H1 (cell line): ENCODE results near the gene BFSP2. TPM values are rescaled to one million over a fixed set of nuclear protein-coding genes. Genes with fewer than 3 reads are reported as not detected.

Source experiments
- CTCF ChIA-PET: fragments of 300-600 bp; sonication (Branson Sonifier 250); formaldehyde crosslinking; loops from one replicate; lab custom pipeline; 2021; ENCODE audit not compliant: partially characterized antibody; lab: Charles Lee
- POLR2A ChIA-PET: fragments of 300-600 bp; sonication (Branson Sonifier 250); formaldehyde crosslinking; loops from one replicate; lab custom pipeline; 2021; ENCODE audit warnings: inconsistent platforms; ENCODE audit not compliant: partially characterized antibody; lab: Charles Lee
- DNase-seq, 2 experiments: peaks; one replicate each; pipeline versions ENCODE4 v3.0.0 to v3.0.0-alpha.2; 2010 to 2022; ENCODE audit warnings: low spot score in 2 of 2, low read depth in 1 of 2, mixed read lengths in 1 of 2
- FAIRE-seq: peaks from 2 replicates; lab custom pipeline; 2011; peaks lifted over from hg19 to GRCh38; lab: Jason Lieb, UNC
- H2AFZ ChIP-seq: 2 replicates; pipeline ENCODE4 v1.8.1; 2012; ENCODE audit warnings: low read length, inconsistent platforms
- H2AK5ac ChIP-seq: 2 replicates; pipeline ENCODE4 v1.6.1; 2013; ENCODE audit warnings: low read depth, low read length
- H2BK120ac ChIP-seq: replicated peaks from 2 replicates; pipeline ENCODE3; 2013; ENCODE audit warnings: low read depth, low read length, inconsistent platforms
- H2BK12ac ChIP-seq: 2 replicates; pipeline ENCODE4 v1.6.1; 2013; ENCODE audit warnings: low read depth, low read length
- H2BK15ac ChIP-seq: 2 replicates; pipeline ENCODE4 v1.6.1; 2013; ENCODE audit warnings: low read length
- H2BK20ac ChIP-seq: 2 replicates; pipeline ENCODE4 v1.6.1; 2013; ENCODE audit warnings: low read length
- H2BK5ac ChIP-seq: 2 replicates; pipeline ENCODE4 v1.6.1; 2013; ENCODE audit warnings: low read depth, low read length
- H3K14ac ChIP-seq: 2 replicates; pipeline ENCODE4 v1.6.1; 2013; ENCODE audit warnings: inconsistent platforms; ENCODE audit not compliant: insufficient read length
- H3K18ac ChIP-seq: 2 replicates; pipeline ENCODE4 v1.6.1; 2013; ENCODE audit warnings: low read length; ENCODE audit errors: extremely low read depth
- H3K23ac ChIP-seq: 2 replicates; pipeline ENCODE4 v1.6.1; 2013; ENCODE audit warnings: inconsistent platforms; ENCODE audit not compliant: insufficient read length
- H3K23me2 ChIP-seq: 2 replicates; pipeline ENCODE4 v1.6.1; 2013; ENCODE audit warnings: low read depth, low read length
- H3K27ac ChIP-seq: 2 replicates; pipeline ENCODE4 v1.6.1; 2011; ENCODE audit warnings: low read depth, low read length, inconsistent platforms
- H3K27me3 ChIP-seq, 4 experiments: replicated peaks in 1 of 4; 1 replicate in 1 of 4; 2 replicates in 3 of 4; pipeline versions ENCODE4 v1.6.1 to v1.8.1; 2011 to 2013; ENCODE audit warnings: low read length in 3 of 4, mild to moderate bottlenecking in 3 of 4, inconsistent platforms in 2 of 4, mixed read lengths in 2 of 4, moderate library complexity in 1 of 4; ENCODE audit not compliant: control insufficient read depth in 3 of 4, insufficient read depth in 3 of 4; ENCODE audit errors: extremely low read depth in 1 of 4
- H3K36me3 ChIP-seq, 4 experiments: 2 replicates each; pipeline versions ENCODE4 v1.6.1 to v1.8.1; 2011 to 2013; ENCODE audit warnings: mild to moderate bottlenecking in 4 of 4, low read length in 3 of 4, moderate library complexity in 2 of 4, control low read depth in 1 of 4, inconsistent platforms in 1 of 4; ENCODE audit not compliant: insufficient read depth in 4 of 4, control insufficient read depth in 2 of 4
- H3K4ac ChIP-seq: replicated peaks from 2 replicates; pipeline ENCODE3; 2013; ENCODE audit warnings: low read length, low read depth, mixed read lengths, inconsistent platforms; ENCODE audit not compliant: insufficient read length
- H3K4me1 ChIP-seq, 4 experiments: replicated peaks in 1 of 4; 1 replicate in 1 of 4; 2 replicates in 3 of 4; pipeline versions ENCODE4 v1.6.1 to v1.8.1; 2011 to 2013; ENCODE audit warnings: low read length in 3 of 4, inconsistent platforms in 2 of 4, mixed read lengths in 1 of 4; ENCODE audit not compliant: insufficient read depth in 4 of 4, control insufficient read depth in 3 of 4
- H3K4me2 ChIP-seq, 2 experiments: 2 replicates each; pipeline versions ENCODE4 v1.6.1 to v1.8.1; 2011 to 2013; ENCODE audit warnings: low read depth in 2 of 2, low read length in 2 of 2, control low read depth in 1 of 2, inconsistent platforms in 1 of 2, mild to moderate bottlenecking in 1 of 2; ENCODE audit not compliant: insufficient read depth in 1 of 2
- H3K4me3 ChIP-seq, 4 experiments: fragments of 200-600, 300-600 bp in 1 of 4; sonication (generic), shearing (Covaris generic), sonication (Bioruptor Twin) in 1 of 4; 2 replicates each; pipeline versions ENCODE4 v1.5.1 to v1.8.1; 2011 to 2016; ENCODE audit warnings: low read length in 4 of 4, low read depth in 3 of 4, control low read depth in 2 of 4, inconsistent platforms in 2 of 4, mild to moderate bottlenecking in 2 of 4, mixed read lengths in 1 of 4, moderate library complexity in 1 of 4; ENCODE audit not compliant: insufficient read depth in 2 of 4; ENCODE audit errors: extremely low read depth in 1 of 4
- H3K56ac ChIP-seq: replicated peaks from 2 replicates; pipeline ENCODE3; 2013; ENCODE audit warnings: low read depth, mild to moderate bottlenecking, mixed read lengths, low read length, inconsistent platforms; ENCODE audit not compliant: insufficient read length
- H3K79me1 ChIP-seq: 2 replicates; pipeline ENCODE4 v1.6.1; 2013; ENCODE audit warnings: low read depth, low read length, control low read depth
- H3K79me2 ChIP-seq, 2 experiments: 2 replicates each; pipeline versions ENCODE4 v1.6.1 to v1.8.1; 2012 to 2013; ENCODE audit warnings: low read length in 2 of 2, mild to moderate bottlenecking in 2 of 2, inconsistent platforms in 1 of 2; ENCODE audit not compliant: insufficient read depth in 2 of 2, control insufficient read depth in 1 of 2
- H3K9ac ChIP-seq, 4 experiments: replicated peaks in 1 of 4; 1 replicate in 1 of 4; 2 replicates in 3 of 4; pipeline versions ENCODE4 v1.6.1 to v1.8.1; 2011 to 2013; ENCODE audit warnings: low read depth in 3 of 4, low read length in 3 of 4, control low read depth in 2 of 4, mild to moderate bottlenecking in 2 of 4, moderate library complexity in 2 of 4, inconsistent platforms in 1 of 4; ENCODE audit errors: extremely low read depth in 1 of 4
- H3K9me3 ChIP-seq, 2 experiments: 2 replicates each; pipeline versions ENCODE4 v1.6.1 to v1.8.1; 2012 to 2013; ENCODE audit warnings: mild to moderate bottlenecking in 2 of 2, moderate library complexity in 2 of 2, control low read depth in 1 of 2, inconsistent platforms in 1 of 2, low read depth in 1 of 2, low read length in 1 of 2, mixed read lengths in 1 of 2; ENCODE audit not compliant: insufficient read depth in 2 of 2
- H4K20me1 ChIP-seq, 2 experiments: replicated peaks in 1 of 2; 2 replicates each; pipeline versions ENCODE3 to v1.8.1; 2011 to 2013; ENCODE audit warnings: inconsistent platforms in 2 of 2, low read length in 2 of 2, mild to moderate bottlenecking in 1 of 2; ENCODE audit not compliant: insufficient read depth in 2 of 2, control insufficient read depth in 1 of 2
- H4K5ac ChIP-seq: 2 replicates; pipeline ENCODE4 v1.6.1; 2013; ENCODE audit warnings: low read length, low read depth, mixed read lengths, inconsistent platforms; ENCODE audit not compliant: insufficient read length
- H4K8ac ChIP-seq: 2 replicates; pipeline ENCODE4 v1.8.0; 2013; ENCODE audit warnings: mild to moderate bottlenecking, moderate library complexity, low read length, inconsistent platforms; ENCODE audit not compliant: insufficient read depth; ENCODE audit errors: extremely low read depth
- H4K91ac ChIP-seq: replicated peaks from 2 replicates; pipeline ENCODE3; 2013; ENCODE audit warnings: low read length, mixed read lengths, inconsistent platforms; ENCODE audit not compliant: insufficient read length
- ASH2L ChIP-seq: fragments of 200-600, 300-600 bp; sonication (generic); IDR thresholded peaks from one replicate; pipeline ENCODE4 v1.7.1; 2017; ENCODE audit warnings: low read length
- CEBPB ChIP-seq: IDR thresholded peaks from 2 replicates; pipeline ENCODE4 v1.6.1; 2012; ENCODE audit warnings: low read depth, low read length
- CHD1 ChIP-seq: IDR thresholded peaks from 2 replicates; pipeline ENCODE4 v1.6.1; 2012; ENCODE audit warnings: low read depth, low read length, improper control_type of control experiment
- HDAC6 ChIP-seq: IDR thresholded peaks from one replicate; pipeline ENCODE4 v1.7.1; 2012; ENCODE audit warnings: low read depth, mild to moderate bottlenecking, inconsistent platforms, low read length, moderate library complexity
- JUN ChIP-seq: IDR thresholded peaks from 2 replicates; pipeline ENCODE4 v1.6.1; 2011; ENCODE audit warnings: low read depth, mild to moderate bottlenecking, improper control_type of control experiment, low read length
- JUND ChIP-seq: IDR thresholded peaks from 2 replicates; pipeline ENCODE4 v1.6.1; 2011; ENCODE audit warnings: mild to moderate bottlenecking, improper control_type of control experiment, low read length
- KDM4A ChIP-seq: IDR thresholded peaks from one replicate; pipeline ENCODE4 v1.7.1; 2012; ENCODE audit warnings: low read depth, mild to moderate bottlenecking, moderate library complexity, low read length, inconsistent platforms; ENCODE audit not compliant: severe bottlenecking
- KDM5A ChIP-seq: fragments of 200-600 bp; IDR thresholded peaks from 2 replicates; pipeline ENCODE4 v1.7.1; 2012; ENCODE audit warnings: mild to moderate bottlenecking, low read length, inconsistent platforms, mixed read lengths
- NRF1 ChIP-seq: IDR thresholded peaks from 2 replicates; pipeline ENCODE4 v1.6.1; 2011; ENCODE audit warnings: mild to moderate bottlenecking, low read depth, low read length, improper control_type of control experiment
- POLR2AphosphoS5 ChIP-seq: IDR thresholded peaks from 2 replicates; pipeline ENCODE4 v1.6.1; 2011; ENCODE audit warnings: low read depth, low read length
- RBBP5 ChIP-seq: IDR thresholded peaks from 2 replicates; pipeline ENCODE4 v1.7.1; 2012; ENCODE audit warnings: low read depth, mild to moderate bottlenecking, inconsistent platforms, low read length, moderate library complexity, borderline replicate concordance
- SP2 ChIP-seq: IDR thresholded peaks from 2 replicates; pipeline ENCODE4 v1.6.1; 2012; ENCODE audit warnings: mild to moderate bottlenecking, low read length, inconsistent platforms
- SRF ChIP-seq: IDR thresholded peaks from 2 replicates; pipeline ENCODE4 v1.6.1; 2011; ENCODE audit warnings: mild to moderate bottlenecking, low read depth, low read length, moderate library complexity
- TBP ChIP-seq: IDR thresholded peaks from 2 replicates; pipeline ENCODE4 v1.6.1; 2011; ENCODE audit warnings: low read depth, low read length, improper control_type of control experiment
- ZNF274 ChIP-seq: IDR thresholded peaks from 2 replicates; pipeline ENCODE4 v1.7.0; 2012; ENCODE audit warnings: low read length, borderline replicate concordance; ENCODE audit errors: extremely low read depth
- WGBS, 2 experiments: shearing (Covaris generic) in 1 of 2; methylation state at CpG; one replicate each; pipeline versions ENCODE4 v1.1.6 to v1.1.7; 2013 to 2015; ENCODE audit warnings: low lambda C conversion rate in 2 of 2, mixed read lengths in 2 of 2, inconsistent platforms in 1 of 2, low coverage in 1 of 2, missing lambda C conversion rate in 1 of 2; ENCODE audit not compliant: insufficient replicate concordance in 2 of 2, insufficient coverage in 1 of 2, insufficient read length in 1 of 2; ENCODE audit errors: extremely low coverage in 1 of 2, missing lambda C conversion rate in 1 of 2; 5-methylcytosine and 5-hydroxymethylcytosine counted together
- polyA plus RNA-seq, 7 experiments: library from polyadenylated mRNA; depleted of rRNA in 3 of 7; stranded (reverse) in 5 of 7; unstranded in 2 of 7; fragments of >200 nt in 5 of 7; fragments of 200-250 nt in 2 of 7; gene quantifications; 1 replicate in 5 of 7; 2 replicates in 1 of 7; 4 replicates in 1 of 7; pipeline versions ENCODE4 v1.2.1 to v1.2.3, GENCODE V29; 2011 to 2013; ENCODE audit warnings: missing spikeins in 2 of 7, mixed read lengths in 2 of 7
- total RNA-seq: library from RNA; stranded (reverse); fragmentation: NEBNext Ultra II Directional; extraction: Animal tissue kit (Norgen Biotek cat#: 25700); gene quantifications from 2 replicates; pipeline ENCODE4 v1.2.1, GENCODE V29; 2021

Gene BFSP2
- total and polyA plus RNA-seq, 2 of the 8 experiments (the other 6 are each of a cell fraction or from before 2014, with no cell fraction given), result not detected

- Histone ChIP-seq H3K56ac (no peak overlapping the region), H2AK5ac (no peak overlapping the region), H3K4me2 (no peak overlapping the region), H3K14ac (no peak overlapping the region), H2BK5ac (no peak overlapping the region), H2BK12ac (no peak overlapping the region), H3K18ac (no peak overlapping the region), H3K23me2 (no peaks in the 10 kb centered on the region; the same call in 1 of the 2 replicates), H4K91ac (no peak overlapping the region), H4K5ac (no peak overlapping the region), H3K79me2 (no peaks in the 10 kb centered on the region), H3K9me3 (no peaks in the 10 kb centered on the region), H2BK15ac (no peak overlapping the region), H3K4me3 (no peak overlapping the region), H3K23ac (no peak overlapping the region), H3K9ac (no peak overlapping the region), H3K27ac (no peak overlapping the region), H4K8ac (no peak overlapping the region), H2BK20ac (no peak overlapping the region), H2BK120ac (no peak overlapping the region), H3K36me3 (no peaks in the 10 kb centered on the region), H3K27me3 (no peaks in the 10 kb centered on the region), H3K79me1 (no peaks in the 10 kb centered on the region), H4K20me1 (no peaks in the 10 kb centered on the region), H3K4me1 (no peaks in the 10 kb centered on the region), H3K4ac (no peak overlapping the region), H2AFZ (no peak overlapping the region)
- CTCF ChIA-PET, result no interaction called here
- no peak for FAIRE-seq
- POLR2A ChIA-PET, result no interaction called here
- WGBS, 2 experiments, result 91% methylated on average over 6 of the region's 6 CpGs; no CpG with 5 or more reads in 1 of the 2 experiments
- no peak for DNase-seq
- TF ChIP-seq CHD1 (no peak), SRF (no peak), ZNF274 (no peak), CEBPB (no peak), HDAC6 (no peak), POLR2AphosphoS5 (no peak), JUND (no peak), ASH2L (no peak), JUN (no peak), SP2 (no peak), NRF1 (no peak), RBBP5 (no peak), KDM5A (no peak), KDM4A (no peak), TBP (no peak)
Observed at GRCh38 chr3:133512416-133513089, 112.7 kb downstream of the BFSP2 start.
